ENCODE measurements around the gene KHDRBS2.

KHDRBS2 gene

GRCh38 chr6:61869632-61870400 is 416.2 kb downstream of the KHDRBS2 start:
- no peaks in the 10 kb centered on the region for H4K20me1 ChIP-seq (ENCODE audit: insufficient read depth)
- H3K4me3 ChIP-seq (IDR thresholded peaks at IDR 0.05; ENCODE audit: insufficient read depth, low read depth, low read length), result no peak overlapping the region
- no peak overlapping the region for H3K4me2 ChIP-seq
- no peaks in the 10 kb centered on the region for H3K36me3 ChIP-seq (ENCODE audit: insufficient read depth)
- H2AFZ ChIP-seq (ENCODE audit: low read depth), result no peak overlapping the region
- H3K9ac ChIP-seq, result no peak overlapping the region
- no peaks in the 10 kb centered on the region for H3K79me2 ChIP-seq (ENCODE audit: insufficient read depth, low read depth)
- no peak overlapping the region for H3K27ac ChIP-seq
- no peak for TF ChIP-seq CTCF (conservative IDR thresholded peaks at IDR 0.05; ENCODE audit: low read depth, low read length)
- no peaks in the 10 kb centered on the region for H3K4me1 ChIP-seq (ENCODE audit: low read depth, poor library complexity, severe bottlenecking)
- no peaks in the 10 kb centered on the region for H3K27me3 ChIP-seq (ENCODE audit: insufficient read depth, low read depth)

- H3K9ac ChIP-seq, result no peak overlapping the region
- no peaks in the 10 kb centered on the region for H3K36me3 ChIP-seq (ENCODE audit: insufficient read depth)
- TF ChIP-seq CTCF (conservative IDR thresholded peaks at IDR 0.05; ENCODE audit: low read depth, low read length), result no peak
- no peak overlapping the region for H2AFZ ChIP-seq (ENCODE audit: low read depth)
- no peak overlapping the region for H3K4me3 ChIP-seq (IDR thresholded peaks at IDR 0.05; ENCODE audit: insufficient read depth, low read depth, low read length)
- no peaks in the 10 kb centered on the region for H4K20me1 ChIP-seq (ENCODE audit: insufficient read depth)
- no peaks in the 10 kb centered on the region for H3K27me3 ChIP-seq (ENCODE audit: insufficient read depth, low read depth)
- H3K4me2 ChIP-seq, result no peak overlapping the region
- no peaks in the 10 kb centered on the region for H3K79me2 ChIP-seq (ENCODE audit: insufficient read depth, low read depth)
- no peaks in the 10 kb centered on the region for H3K4me1 ChIP-seq (ENCODE audit: low read depth, poor library complexity, severe bottlenecking)
- H3K27ac ChIP-seq, result no peak overlapping the region
Measured at GRCh38 chr6:61868507-61869080, 417.4 kb downstream of the KHDRBS2 start.

- TF ChIP-seq CTCF (conservative IDR thresholded peaks at IDR 0.05; ENCODE audit: low read depth, low read length), result no peak
- Histone ChIP-seq H3K9ac (no peak overlapping the region), H2AFZ (ENCODE audit: low read depth) (no peak overlapping the region)
Measured at GRCh38 chr6:61867635-61868034, 418.4 kb downstream of the KHDRBS2 start.

GRCh38 chr6:61857541-61857940 is 428.5 kb downstream of the KHDRBS2 start:
- no peaks in the 10 kb centered on the region for H3K4me1 ChIP-seq (ENCODE audit: low read depth, poor library complexity, severe bottlenecking)
- no peak overlapping the region for H3K9ac ChIP-seq
- TF ChIP-seq CTCF (conservative IDR thresholded peaks at IDR 0.05; ENCODE audit: low read depth, low read length), result no peak
- H3K27ac ChIP-seq, result no peak overlapping the region
- H3K4me3 ChIP-seq (IDR thresholded peaks at IDR 0.05; ENCODE audit: insufficient read depth, low read depth, low read length), result no peak overlapping the region
- no peaks in the 10 kb centered on the region for H4K20me1 ChIP-seq (ENCODE audit: insufficient read depth)
- H2AFZ ChIP-seq (ENCODE audit: low read depth), result no peak overlapping the region
- H3K36me3 ChIP-seq (ENCODE audit: insufficient read depth), result no peaks in the 10 kb centered on the region
- no peaks in the 10 kb centered on the region for H3K79me2 ChIP-seq (ENCODE audit: insufficient read depth, low read depth)
- no peaks in the 10 kb centered on the region for H3K27me3 ChIP-seq (ENCODE audit: insufficient read depth, low read depth)
- no peak overlapping the region for H3K4me2 ChIP-seq

More at GRCh38 chr6:61867635-61868034, 418.4 kb downstream of the KHDRBS2 start:
- H3K79me2 ChIP-seq (ENCODE audit: insufficient read depth, low read depth), result no peaks in the 10 kb centered on the region
- H3K36me3 ChIP-seq (ENCODE audit: insufficient read depth), result no peaks in the 10 kb centered on the region
- H4K20me1 ChIP-seq (ENCODE audit: insufficient read depth), result no peaks in the 10 kb centered on the region
- no peak overlapping the region for H3K4me2 ChIP-seq
- H3K27ac ChIP-seq, result no peak overlapping the region
- no peak overlapping the region for H3K4me3 ChIP-seq (IDR thresholded peaks at IDR 0.05; ENCODE audit: insufficient read depth, low read depth, low read length)
- H3K27me3 ChIP-seq (ENCODE audit: insufficient read depth, low read depth), result no peaks in the 10 kb centered on the region
- no peaks in the 10 kb centered on the region for H3K4me1 ChIP-seq (ENCODE audit: low read depth, poor library complexity, severe bottlenecking)
